ENCODE results near the gene EBF4. TPM values are rescaled to one million over a fixed set of nuclear protein-coding genes. Genes with fewer than 3 reads are reported as not detected.

Gene EBF4
- total and polyA plus RNA-seq, 2 of the 8 experiments (the other 6 are each of a cell fraction or from before 2014, with no cell fraction given): 1.2 to 2.9 TPM

GRCh38 chr20:2687514-2687913, 5.1 kb upstream of the EBF4 start:
- Histone ChIP-seq H2BK12ac (ENCODE audit: low read depth, low read length) (no peak overlapping the region), H3K23ac (ENCODE audit: insufficient read length) (no peak overlapping the region), H3K36me3 (ENCODE audit: control insufficient read depth in 2 of 4, insufficient read depth in 4 of 4, low read length in 3 of 4) (no peaks in the 10 kb centered on the region), H4K8ac (ENCODE audit: extremely low read depth, insufficient read depth, low read length) (no peak overlapping the region), H4K91ac (replicated peaks; ENCODE audit: insufficient read length, low read length) (no peak overlapping the region), H4K20me1 (replicated peaks in 1 of 2; ENCODE audit: control insufficient read depth in 1 of 2, insufficient read depth in 2 of 2, low read length in 2 of 2) (no peaks in the 10 kb centered on the region), H3K9ac (replicated peaks in 1 of 4; ENCODE audit: extremely low read depth in 1 of 4, low read depth in 3 of 4, low read length in 3 of 4) (no peak overlapping the region), H3K4me2 (ENCODE audit: insufficient read depth in 1 of 2, low read depth in 2 of 2, low read length in 2 of 2) (peak overlapping the region; percentile 37 to 49; a peak in 2 of 4 replicates), H3K18ac (ENCODE audit: extremely low read depth, low read length) (no peak overlapping the region), H3K23me2 (ENCODE audit: low read depth, low read length) (no peaks in the 10 kb centered on the region; the same call in 1 of the 2 replicates), H3K79me2 (ENCODE audit: control insufficient read depth in 1 of 2, insufficient read depth in 2 of 2, low read length in 2 of 2) (no peaks in the 10 kb centered on the region), H3K14ac (ENCODE audit: insufficient read length) (no peak overlapping the region), H4K5ac (ENCODE audit: insufficient read length, low read depth, low read length) (no peak overlapping the region), H3K27me3 (replicated peaks in 1 of 4; ENCODE audit: control insufficient read depth in 3 of 4, extremely low read depth in 1 of 4, insufficient read depth in 3 of 4, low read length in 3 of 4) (peaks cover 30 to 44% (median 41%) of the 10 kb centered on the region in 4 experiments), H2BK20ac (ENCODE audit: low read length) (no peak overlapping the region), H2BK15ac (ENCODE audit: low read length) (no peak overlapping the region), H3K27ac (ENCODE audit: low read depth, low read length) (no peak overlapping the region), H3K4me1 (replicated peaks in 1 of 4; ENCODE audit: control insufficient read depth in 3 of 4, insufficient read depth in 4 of 4, low read length in 3 of 4) (peaks cover 3 to 15% (median 6%) of the 10 kb centered on the region in 4 experiments), H2AFZ (ENCODE audit: low read length) (no peak overlapping the region), H2BK120ac (replicated peaks; ENCODE audit: low read depth, low read length) (no peak overlapping the region), H2AK5ac (ENCODE audit: low read depth, low read length) (no peak overlapping the region), H3K56ac (replicated peaks; ENCODE audit: insufficient read length, low read depth, low read length) (no peak overlapping the region), H3K9me3 (ENCODE audit: insufficient read depth in 2 of 2, low read depth in 1 of 2, low read length in 1 of 2) (no peaks in the 10 kb centered on the region), H3K4me3 (ENCODE audit: extremely low read depth in 1 of 4, insufficient read depth in 2 of 4, low read depth in 3 of 4, low read length in 4 of 4) (peak overlapping the region in 1 of 4 experiments; percentile 50; a peak in 1 of 8 replicates), H3K4ac (replicated peaks; ENCODE audit: insufficient read length, low read depth, low read length) (no peak overlapping the region), H3K79me1 (ENCODE audit: low read depth, low read length) (no peaks in the 10 kb centered on the region), H2BK5ac (ENCODE audit: low read depth, low read length) (no peak overlapping the region)
- DNase-seq (ENCODE audit: low read depth in 1 of 2, low spot score in 2 of 2): no peak
- WGBS, 2 experiments (ENCODE audit: extremely low coverage in 1 of 2, insufficient coverage in 1 of 2, insufficient read length in 1 of 2, insufficient replicate concordance in 2 of 2, low coverage in 1 of 2, low lambda C conversion rate in 2 of 2, missing lambda C conversion rate in 1 of 2): 42% methylated on average over 6 of the region's 6 CpGs; no CpG with 5 or more reads in 1 of the 2 experiments
- ChIA-PET CTCF (ENCODE audit: partially characterized antibody) (interaction anchor here (0.9 to 9.2 kb wide), 25 partner anchors 10 to 168 kb away, joined by 3 to 151 read pairs (median 5); partner anchors contain the start of gene NOP56), POLR2A (ENCODE audit: partially characterized antibody) (interaction anchor here (0.8 to 1.3 kb wide), 3 partner anchors 24 to 56 kb away, joined by 3 read pairs; no protein-coding TSS in a partner anchor)
- TF ChIP-seq CHD1 (IDR thresholded peaks at IDR 0.05; ENCODE audit: low read depth, low read length) (no peak), POLR2AphosphoS5 (IDR thresholded peaks at IDR 0.05; ENCODE audit: low read depth, low read length) (no peak), CTBP2 (IDR thresholded peaks at IDR 0.05; ENCODE audit: borderline replicate concordance, insufficient read depth, insufficient read length, low read length) (no peak), SUZ12 (IDR thresholded peaks at IDR 0.05; ENCODE audit: low read length) (no peak), EP300 (IDR thresholded peaks at IDR 0.05; ENCODE audit: borderline replicate concordance in 1 of 2, low read depth in 2 of 2, low read length in 2 of 2) (no peak), GTF2F1 (IDR thresholded peaks at IDR 0.05; ENCODE audit: borderline replicate concordance, low read depth, low read length) (no peak), RNF2 (IDR thresholded peaks at IDR 0.05; ENCODE audit: borderline replicate concordance, low read depth, low read length, missing control alignments, poor library complexity, severe bottlenecking) (no peak), JUND (IDR thresholded peaks at IDR 0.05; ENCODE audit: low read length) (no peak), PHF8 (conservative IDR thresholded peaks at IDR 0.05; ENCODE audit: low read depth, low read length) (no peak)
- TF ChIP-seq, protein P1, sequence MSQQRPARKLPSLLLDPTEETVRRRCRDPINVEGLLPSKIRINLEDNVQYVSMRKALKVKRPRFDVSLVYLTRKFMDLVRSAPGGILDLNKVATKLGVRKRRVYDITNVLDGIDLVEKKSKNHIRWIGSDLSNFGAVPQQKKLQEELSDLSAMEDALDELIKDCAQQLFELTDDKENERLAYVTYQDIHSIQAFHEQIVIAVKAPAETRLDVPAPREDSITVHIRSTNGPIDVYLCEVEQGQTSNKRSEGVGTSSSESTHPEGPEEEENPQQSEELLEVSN (IDR thresholded peaks at IDR 0.05): no peak
- no peak for FAIRE-seq

Data from H1 (cell line).